Effector CD4-positive, alpha-beta T cell (primary cell): ENCODE data around the gene MAP4K4.

Experiments used
- DNase-seq: peaks from one replicate; pipeline ENCODE4 v3.0.0-alpha.2; 2020

The MAP4K4 gene

DNA sequence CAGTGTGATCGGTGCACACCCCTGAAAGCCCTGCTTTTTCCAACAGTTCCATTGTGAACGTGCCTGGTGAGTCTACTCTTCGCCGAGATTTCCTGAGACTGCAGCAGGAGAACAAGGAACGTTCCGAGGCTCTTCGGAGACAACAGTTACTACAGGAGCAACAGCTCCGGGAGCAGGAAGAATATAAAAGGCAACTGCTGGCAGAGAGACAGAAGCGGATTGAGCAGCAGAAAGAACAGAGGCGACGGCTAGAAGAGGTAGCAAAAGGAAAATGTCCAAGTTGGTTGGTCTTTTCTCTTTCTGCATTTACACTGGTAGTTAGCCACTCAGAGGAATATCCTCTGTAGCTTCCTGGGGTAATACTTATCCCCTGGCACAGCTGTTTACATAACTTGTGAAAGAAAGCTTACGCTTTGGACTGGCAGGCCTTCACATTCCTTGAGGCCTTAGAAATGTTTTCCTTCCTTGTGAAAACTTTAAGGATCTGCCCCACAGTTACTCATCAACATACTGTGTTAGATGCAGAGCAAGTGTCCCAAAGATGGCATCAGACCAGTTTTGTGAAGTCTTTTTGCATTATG, 146.6 kb downstream of the MAP4K4 start:
- no peak for DNase-seq

DNA sequence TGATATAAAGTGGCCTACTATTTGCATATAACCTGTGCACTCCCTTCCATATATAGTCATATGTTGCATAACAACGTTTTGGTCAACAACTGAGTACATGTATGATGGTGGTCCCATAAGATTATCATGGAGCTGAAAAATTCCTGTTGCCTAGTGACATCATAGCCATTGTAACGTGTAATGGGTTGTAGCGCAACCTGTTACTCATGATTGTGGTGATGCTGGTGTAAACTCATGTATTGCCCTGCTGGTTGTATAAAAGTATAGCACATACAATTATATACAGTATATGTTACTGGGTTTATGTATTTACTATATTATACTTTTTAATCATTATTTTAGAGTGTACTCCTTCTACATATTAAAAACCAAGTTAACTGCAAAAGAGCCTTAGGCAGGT, 149.5 kb downstream of the MAP4K4 start:
- no peak for DNase-seq

DNA sequence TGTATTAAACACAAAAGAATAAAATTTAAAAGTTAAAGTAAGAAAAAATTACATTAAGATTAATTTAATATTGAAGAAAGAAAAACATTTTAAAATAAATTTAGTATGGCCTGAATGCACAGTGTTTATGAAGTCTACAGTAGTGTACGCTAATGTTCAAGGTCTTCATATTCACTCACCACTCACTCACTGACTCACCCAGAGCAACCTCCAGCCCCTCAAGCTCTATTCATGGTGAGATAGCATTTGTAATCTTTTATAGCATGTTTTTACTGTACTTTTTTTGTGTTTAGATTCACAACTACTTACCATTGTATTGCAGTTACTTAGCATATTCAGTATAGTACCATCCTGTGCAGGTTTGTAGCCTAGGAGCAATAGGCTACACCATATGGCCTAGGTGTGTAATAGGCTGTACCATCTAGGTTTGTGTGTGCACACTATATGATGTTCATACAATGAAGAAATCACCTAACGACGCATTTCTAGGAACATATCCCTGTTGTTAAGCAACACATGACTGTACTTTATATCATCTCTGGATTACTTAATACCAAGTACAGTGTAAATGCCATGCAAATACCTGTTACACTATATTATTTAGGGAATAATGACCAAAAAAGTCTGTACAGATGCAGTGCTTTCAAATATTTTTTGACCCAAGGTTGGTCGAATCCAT, 150.3 kb downstream of the MAP4K4 start:
- no peak for DNase-seq

DNA sequence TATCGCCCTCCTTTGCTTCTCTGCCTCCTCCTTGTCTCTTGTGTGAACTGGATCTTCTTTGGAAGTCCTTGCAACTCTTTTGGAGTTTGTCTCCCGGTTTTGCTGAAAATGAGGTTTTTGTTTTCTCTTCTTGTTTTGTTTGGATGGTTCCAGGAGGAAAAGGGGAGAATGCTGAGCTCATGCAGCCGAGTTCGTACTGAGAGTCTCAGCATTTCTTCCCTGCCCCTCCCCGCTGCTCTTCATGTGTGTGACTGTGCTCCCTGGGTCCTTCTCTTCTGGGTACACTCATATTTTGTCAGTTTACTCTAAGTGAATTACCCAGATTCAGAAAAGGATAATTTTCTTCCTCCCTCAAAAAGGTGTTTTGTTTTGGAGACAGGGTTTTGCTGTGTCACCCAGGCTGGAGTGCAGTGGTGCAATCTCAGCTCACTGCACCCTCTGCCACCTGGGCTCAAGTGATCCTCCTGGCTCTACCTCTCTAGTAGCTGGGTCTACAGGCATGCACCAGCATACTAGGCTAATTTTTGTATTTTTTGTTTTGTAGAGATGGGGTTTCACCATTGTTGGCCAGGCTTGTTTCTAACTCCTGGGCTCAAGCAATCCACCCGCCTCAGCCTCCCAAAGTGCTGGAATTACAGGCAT, 151.4 kb downstream of the MAP4K4 start:
- DNase-seq: no peak

DNA sequence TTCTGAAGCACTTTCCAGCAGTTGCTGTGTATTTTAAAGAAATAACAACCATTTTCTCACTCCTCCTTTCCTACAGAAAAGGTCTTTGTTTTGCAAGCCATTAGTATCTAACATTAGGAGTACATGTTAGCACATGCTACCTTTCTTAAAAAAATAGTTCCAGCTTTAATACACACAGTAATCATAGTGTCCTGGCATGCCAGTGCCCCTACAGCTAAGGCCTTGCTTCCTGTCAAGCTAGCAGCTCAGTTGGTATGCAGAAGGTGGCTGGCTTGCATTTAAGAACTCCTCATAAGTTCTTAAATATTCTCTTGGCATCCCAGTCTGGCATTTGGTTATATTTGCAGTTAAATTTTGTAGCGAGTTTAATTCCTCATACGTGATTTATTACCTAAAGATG, 152.9 kb downstream of the MAP4K4 start:
- DNase-seq: no peak

DNA sequence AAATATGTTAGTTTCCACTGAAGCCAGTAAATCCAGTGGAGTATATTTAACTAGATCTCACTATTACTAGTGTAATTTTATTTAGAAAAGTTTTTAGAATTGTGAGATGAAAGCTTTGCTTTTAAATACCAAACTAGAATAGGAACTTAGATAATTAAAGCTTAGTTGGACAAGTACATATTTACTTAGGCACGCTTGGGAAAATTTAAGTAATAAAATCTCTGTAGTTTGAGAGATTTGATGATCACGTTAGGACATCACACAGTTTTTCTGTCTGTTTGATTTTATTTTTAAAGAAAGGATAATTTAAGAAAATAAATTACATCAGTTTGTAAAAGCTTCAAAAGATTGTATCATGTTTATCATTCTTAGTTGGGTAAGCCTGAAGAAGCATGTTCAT, 153.5 kb downstream of the MAP4K4 start:
- no peak for DNase-seq

DNA sequence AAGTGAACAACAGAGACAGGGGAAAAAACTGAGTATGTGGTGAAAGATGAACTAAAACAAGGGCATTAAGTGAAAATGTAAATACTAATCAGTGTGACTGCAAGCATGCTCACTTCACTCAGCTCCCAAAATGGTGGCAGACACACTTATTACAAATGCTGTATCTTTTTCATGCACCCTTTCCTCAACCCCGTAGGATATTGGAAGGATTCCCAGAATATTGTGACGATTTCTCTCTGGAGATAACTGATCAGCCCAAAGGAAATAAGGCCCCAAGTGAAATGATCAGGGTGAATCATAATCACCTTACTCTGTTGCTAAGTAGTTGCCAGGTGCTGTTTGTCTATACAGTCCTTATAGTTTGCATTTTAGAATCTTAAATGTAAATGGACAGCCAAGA, 155.3 kb downstream of the MAP4K4 start:
- DNase-seq: no peak

DNA sequence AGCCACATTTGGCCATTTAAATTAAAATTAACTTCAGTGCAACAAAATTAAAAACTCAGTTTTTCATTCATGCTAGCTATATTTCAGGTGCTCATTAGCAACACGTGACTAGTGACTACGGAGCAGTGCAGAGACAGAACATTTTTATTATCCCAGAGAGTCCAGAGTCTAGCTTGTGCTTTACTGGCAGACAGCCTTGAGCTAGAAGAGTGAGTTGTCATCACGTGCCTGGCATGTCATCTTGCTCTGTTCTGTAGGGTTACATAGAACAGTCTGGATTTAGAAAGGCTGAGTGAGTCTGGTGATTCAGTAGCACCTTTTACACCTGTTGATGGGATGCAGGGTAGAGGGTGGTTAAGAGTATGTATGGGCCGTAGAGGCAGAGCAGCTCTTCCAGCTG, 157.4 kb downstream of the MAP4K4 start:
- DNase-seq: no peak

DNA sequence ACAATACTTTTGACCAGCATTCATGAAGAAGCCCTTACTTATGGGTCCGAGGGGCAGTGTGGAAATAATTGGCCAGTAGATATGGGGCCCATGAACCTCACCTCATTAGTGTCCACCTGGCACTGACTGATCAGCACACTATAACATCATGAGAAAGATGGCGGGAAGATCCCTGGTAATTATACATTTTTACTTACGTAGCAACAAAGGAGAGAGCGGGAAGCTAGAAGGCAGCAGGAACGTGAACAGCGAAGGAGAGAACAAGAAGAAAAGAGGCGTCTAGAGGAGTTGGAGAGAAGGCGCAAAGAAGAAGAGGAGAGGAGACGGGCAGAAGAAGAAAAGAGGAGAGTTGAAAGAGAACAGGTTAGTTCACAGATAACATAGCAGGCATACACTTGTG, 158.3 kb downstream of the MAP4K4 start:
- no peak for DNase-seq

DNA sequence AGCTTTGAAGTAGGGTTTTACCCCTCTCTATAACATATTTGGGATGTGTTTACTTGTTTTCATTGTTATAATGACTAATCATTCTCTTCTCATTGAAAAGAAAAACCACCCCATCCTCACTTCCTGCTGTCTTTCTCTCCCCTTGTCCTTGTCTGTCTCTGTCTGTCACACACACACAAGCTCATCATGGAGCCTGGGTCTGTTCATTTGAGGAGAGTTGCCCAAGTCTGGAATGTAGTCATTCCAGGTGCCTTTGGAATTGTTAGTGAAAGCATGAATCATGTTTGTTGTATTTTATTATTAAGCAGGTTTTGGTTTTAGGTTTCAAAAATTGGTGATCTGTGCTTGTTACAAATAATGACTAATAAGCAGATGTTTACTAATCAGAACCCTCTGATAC, 160.7 kb downstream of the MAP4K4 start:
- no peak for DNase-seq

DNA sequence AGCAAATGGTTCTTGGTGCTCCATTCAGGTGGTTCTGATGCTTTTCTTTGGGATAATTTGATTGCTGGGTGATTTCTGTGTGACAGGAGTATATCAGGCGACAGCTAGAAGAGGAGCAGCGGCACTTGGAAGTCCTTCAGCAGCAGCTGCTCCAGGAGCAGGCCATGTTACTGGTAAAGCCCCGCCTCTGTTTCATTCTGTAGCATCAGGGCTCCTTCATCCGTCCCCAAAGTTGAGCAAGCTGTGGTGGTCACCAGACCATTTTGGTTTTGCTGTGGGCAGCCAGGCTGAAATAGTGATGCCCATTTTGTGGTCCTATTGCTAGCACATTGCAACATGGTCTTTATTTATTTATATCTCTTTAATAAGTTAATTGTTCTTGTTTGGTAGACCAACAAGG, 161.4 kb downstream of the MAP4K4 start:
- no peak for DNase-seq

DNA sequence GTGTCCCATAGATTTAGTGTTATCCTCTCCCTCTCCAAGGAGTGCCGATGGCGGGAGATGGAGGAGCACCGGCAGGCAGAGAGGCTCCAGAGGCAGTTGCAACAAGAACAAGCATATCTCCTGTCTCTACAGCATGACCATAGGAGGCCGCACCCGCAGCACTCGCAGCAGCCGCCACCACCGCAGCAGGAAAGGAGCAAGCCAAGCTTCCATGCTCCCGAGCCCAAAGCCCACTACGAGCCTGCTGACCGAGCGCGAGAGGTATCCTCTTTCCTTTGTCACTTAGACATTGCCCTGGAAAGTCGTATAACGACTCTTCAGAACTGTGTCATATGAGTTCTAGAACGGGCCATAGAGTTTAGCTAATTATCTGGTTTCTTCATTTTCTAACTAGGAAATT, 162.1 kb downstream of the MAP4K4 start:
- DNase-seq: no peak

DNA sequence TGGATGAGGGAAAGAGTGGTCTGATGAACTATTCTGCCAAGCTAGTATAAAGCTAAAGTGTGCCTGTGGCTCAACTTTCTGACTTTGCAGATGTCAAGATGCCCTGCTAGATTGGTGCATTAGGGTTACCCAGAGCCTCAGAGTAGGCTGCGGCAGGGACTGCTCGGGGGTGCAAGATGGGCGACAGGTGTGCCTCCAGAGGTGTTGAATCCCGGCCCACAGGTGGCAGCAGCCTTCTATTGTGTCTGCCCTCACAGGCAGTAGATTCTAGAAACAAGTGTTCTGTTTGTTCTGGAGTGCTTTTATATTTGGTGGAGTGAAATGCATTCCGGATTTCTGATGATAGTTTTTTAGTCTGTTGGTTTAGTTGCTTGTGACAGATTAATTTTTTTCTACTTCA, 162.7 kb downstream of the MAP4K4 start:
- DNase-seq: no peak

DNA sequence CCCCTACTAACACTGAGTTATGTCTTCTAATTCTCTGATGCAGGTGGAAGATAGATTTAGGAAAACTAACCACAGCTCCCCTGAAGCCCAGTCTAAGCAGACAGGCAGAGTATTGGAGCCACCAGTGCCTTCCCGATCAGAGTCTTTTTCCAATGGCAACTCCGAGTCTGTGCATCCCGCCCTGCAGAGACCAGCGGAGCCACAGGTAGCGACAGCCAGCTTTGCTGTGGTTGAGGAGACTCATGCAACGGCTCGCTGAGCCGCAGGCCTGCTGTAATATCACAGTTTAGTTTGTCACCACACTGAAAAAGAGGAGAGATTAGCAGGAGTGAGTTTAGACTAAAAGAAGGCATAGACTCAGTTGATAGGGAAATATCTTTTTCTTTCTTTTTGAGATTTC, 163.3 kb downstream of the MAP4K4 start:
- DNase-seq: no peak

DNA sequence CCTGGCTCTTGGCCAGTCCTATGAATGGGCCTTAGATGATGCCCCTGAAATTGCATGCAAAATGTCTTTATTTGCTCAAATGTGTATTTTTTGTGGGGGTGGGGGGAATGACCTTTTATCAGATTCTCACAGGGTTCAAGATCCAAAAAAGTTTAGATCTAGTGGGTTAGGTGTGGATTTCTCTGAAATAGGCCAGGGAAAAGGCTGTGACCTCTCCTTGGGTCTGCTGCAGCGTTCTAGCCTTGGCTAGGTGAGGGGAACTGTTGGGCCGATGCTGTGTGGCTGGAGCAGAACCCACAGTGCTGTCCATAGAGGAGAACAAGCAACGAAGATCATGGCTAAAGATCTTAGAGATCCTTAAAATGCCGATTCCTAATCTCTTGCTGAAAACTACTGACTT, 163.9 kb downstream of the MAP4K4 start:
- DNase-seq: no peak

DNA sequence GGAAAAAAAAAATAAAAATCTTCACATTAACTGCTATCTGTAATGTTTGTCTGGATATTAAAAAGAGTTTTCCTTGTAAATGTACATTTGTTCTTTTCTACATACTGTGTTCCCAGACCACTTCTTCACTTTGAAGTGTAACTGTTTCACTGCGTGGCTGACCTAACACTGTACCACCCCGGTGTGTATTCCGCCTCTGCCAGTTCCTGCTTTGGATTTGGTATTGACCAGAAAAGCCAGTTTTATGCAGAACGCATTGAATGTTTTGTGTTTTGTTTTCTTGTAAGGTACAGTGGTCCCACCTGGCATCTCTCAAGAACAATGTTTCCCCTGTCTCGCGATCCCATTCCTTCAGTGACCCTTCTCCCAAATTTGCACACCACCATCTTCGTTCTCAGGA, 166.0 kb downstream of the MAP4K4 start:
- DNase-seq: no peak

DNA sequence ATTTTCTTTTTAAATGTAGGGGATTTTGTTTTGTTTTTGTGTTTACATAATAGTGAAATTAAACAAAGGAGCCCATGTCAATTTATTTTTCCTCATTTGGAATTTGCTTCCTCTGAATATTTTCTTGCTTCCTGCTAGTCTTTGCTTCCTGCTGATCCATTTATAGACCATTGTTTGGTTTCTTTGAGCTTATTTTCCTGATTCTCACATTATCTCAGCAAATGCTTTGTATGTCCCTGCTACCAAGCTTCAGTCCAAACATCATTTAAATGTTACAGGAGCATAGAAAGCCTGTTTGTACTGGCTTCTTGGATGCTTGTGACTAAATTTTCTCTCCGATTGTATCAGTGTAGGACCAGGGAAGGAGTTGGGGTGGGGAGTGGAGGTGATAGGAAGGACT, 166.9 kb downstream of the MAP4K4 start:
- DNase-seq: no peak

DNA sequence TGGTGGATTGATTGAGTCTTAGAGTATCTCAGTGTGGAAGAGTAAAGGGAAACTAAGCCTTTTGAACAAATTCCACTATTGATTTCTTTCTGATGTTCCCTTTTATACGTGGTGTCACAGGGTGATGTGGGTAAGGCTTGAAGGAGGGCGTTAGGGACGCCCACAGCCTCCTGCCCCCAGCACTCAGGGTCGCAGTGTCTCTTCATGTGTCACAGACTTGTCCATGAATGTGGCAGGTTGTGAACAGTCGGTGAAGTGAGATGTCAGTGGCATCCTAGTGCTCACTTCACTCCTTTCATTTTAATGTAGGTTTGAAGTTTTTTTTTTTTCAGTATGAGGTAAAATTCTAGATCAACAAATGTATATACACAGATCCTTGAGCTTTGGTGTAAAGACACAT, 171.0 kb downstream of the MAP4K4 start:
- no peak for DNase-seq

DNA sequence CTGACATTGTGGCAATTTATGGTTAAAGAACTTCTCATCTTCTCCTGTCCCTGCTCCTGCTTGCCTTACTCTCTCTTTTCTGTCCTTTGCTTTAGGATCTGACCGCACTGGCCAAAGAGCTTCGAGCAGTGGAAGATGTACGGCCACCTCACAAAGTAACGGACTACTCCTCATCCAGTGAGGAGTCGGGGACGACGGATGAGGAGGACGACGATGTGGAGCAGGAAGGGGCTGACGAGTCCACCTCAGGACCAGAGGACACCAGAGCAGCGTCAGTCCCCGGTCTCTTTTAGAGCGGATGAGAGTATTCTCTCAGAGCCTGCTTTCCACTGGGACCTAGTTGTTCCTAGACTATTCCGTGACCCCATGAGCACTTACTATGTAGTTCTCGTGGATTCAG, 172.0 kb downstream of the MAP4K4 start:
- no peak for DNase-seq

DNA sequence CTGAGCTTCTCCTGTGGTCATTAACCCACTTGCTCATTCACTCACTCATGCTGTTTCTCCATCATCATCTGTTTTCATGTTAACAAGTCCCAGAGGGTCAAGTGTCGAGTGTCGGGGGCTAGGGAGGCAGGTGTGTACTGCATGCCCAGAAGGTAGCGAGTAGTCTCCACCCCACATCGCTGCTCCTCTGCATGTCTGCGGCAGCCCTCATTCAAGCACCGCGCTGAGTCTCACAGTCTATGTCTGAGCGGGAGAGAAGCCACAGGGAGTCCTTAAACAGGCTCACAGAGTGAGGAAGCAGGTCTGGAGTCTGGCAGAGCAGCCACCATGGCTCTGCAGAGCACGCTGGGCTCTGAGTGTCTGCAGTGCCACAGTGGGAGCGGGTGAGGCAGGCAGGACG, 172.9 kb downstream of the MAP4K4 start:
- DNase-seq: no peak

DNA sequence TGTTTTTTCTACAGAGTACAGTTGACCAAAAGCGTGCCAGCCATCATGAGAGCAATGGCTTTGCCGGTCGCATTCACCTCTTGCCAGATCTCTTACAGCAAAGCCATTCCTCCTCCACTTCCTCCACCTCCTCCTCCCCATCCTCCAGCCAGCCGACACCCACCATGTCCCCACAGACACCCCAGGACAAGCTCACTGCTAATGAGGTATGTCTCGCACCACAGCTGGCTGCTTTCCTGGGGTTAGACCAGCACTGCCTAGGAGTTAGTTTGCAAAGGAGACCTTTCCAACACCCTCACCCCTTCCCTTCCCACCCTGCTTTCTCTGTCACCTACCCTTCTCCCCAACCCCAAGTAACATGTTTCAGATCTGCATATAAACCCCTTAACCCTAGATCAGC, 174.0 kb downstream of the MAP4K4 start:
- no peak for DNase-seq

DNA sequence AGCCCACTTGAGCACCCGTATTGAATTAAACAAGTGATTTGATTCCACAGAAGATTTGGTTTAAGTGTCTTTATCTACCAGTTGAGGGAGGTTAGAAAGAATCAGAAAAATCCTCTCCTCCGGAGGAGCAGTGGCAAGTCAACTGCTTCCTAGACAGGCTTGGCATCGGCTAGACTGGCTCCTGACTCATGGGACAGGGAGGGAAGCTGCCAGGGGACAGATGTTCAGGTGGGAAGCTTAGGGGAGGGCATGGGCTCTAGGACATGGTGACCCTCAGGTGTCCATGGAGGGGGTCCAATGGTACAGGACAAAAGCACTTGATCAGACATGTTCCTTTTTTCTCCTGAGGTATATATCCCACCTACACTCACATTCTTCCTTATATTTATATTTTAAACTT, 175.0 kb downstream of the MAP4K4 start:
- no peak for DNase-seq

DNA sequence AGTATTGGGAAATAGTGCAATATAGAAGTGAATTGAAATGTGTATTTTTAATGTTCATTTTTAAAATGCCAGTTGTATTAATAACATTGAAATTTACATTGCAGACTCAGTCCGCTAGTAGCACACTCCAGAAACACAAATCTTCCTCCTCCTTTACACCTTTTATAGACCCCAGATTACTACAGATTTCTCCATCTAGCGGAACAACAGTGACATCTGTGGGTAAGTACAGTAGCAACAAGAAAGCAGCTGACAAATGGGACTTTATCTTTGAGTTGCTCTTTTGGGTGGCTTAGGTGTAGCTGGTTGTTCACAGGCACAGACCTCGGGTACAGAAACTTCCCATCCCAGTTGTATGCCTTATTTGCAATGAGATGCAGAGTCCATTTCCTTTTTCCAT, 176.0 kb downstream of the MAP4K4 start:
- DNase-seq: no peak

DNA sequence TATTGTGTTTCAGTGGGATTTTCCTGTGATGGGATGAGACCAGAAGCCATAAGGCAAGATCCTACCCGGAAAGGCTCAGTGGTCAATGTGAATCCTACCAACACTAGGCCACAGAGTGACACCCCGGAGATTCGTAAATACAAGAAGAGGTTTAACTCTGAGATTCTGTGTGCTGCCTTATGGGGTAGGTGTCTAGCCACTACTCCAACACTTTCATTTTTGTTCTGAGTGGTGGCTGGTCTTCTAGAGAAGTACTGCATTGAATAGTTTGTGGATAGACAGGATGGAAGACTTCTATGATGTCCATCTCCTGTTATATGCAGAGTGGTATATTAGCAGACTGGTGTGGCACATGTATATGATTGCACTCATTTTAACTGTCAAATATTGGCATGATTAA, 176.6 kb downstream of the MAP4K4 start:
- DNase-seq: no peak

DNA sequence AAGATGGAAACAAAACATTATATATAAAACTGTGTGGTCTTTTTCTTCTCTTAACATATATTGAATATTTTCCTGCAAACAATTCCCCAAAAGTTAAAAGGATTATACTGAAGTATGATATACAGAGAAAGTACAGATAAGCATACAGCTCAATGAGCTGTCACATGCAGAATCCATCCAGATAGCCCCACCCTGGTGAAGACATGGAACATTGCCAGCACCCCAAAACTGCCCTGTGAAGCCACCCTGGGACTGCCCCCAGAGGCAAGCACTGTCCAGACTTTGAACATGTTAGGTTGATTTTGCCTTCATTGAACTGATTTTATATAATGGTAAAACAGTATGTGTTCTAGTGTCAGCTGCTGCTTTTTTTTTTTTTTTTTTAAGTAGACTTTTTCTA, 182.0 kb downstream of the MAP4K4 start:
- DNase-seq: no peak
